HG03520 (cell line): ENCODE data around the gene TEPSIN.

Source experiments
- ATAC-seq: cut with Tn5 transposase; IDR thresholded peaks from one replicate; pipeline ENCODE4 v1.9.1; 2021; ENCODE audit warnings: mild to moderate bottlenecking, moderate library complexity; ENCODE audit not compliant: unreplicated experiment

The TEPSIN gene

DNA sequence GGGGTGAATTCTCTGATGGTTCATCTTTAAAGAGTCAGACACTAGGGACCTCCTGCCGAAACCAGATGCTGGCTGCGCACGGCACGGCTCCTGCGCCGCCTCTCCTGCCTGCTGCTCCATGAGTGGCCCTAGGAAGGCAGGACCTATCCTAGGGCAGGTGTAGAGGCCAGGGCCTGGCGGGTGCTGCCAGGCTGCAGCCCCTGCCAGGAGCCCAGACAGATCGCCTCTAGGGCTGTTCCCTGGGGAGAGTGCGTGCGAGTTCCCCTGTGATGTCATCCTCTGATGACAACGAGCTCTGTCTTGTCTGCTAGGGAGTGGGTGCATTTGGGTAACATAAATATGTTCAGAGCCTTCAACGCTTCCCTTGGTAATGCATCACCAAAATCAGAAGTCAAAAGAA, 32.4 kb upstream of the TEPSIN start:
- no peak for ATAC-seq

DNA sequence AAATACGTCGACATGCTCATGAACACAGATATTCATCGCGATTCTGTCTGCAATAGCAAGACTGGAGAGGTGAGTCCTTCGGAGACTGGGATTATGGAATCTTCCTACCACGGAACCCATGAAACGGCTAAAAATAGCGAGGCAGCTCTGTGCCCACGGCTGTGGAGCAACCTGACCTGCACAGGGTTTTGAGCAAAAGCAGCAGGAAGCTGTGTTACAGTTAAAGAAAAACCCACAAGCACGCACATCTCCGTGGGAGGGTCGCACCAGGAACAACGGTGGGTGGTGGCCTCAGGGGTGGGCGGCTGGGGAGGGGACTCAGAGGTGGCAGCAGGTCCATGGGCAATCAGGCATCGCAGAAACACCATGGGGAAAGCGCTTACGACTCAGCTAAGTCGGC, 31.4 kb upstream of the TEPSIN start:
- no peak for ATAC-seq

DNA sequence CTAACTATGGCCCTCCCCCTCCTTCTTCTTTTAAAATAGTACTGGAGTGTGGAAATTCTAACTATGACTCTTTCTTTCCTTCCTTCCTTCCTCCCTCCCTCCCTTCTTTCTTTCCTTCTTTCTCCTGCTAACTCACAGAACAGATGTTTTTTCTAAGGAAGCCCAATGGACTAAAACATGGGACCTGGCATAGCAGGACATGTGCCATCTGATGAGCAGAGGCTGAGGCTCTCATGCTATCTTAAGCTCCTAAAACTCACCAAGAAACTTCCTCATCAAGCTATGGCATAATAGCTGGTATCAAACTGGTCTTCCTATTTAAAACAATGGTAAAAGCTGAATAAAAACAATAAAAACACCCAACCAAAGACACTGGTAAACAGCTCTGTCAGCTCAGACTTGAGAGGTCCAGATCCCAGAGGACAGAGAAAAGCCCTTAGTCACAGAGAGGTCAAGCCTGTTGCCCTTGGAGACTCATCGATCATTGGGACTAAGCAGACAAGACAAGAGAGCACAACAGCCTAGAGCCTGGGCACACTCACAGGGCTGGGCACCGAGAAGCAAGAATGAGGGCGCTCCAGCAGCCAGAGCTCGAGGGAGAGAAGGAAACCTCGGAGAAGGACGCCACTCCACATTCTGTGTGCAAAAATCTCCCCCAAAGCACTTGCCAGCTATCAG, 28.7 kb upstream of the TEPSIN start:
- no peak for ATAC-seq

DNA sequence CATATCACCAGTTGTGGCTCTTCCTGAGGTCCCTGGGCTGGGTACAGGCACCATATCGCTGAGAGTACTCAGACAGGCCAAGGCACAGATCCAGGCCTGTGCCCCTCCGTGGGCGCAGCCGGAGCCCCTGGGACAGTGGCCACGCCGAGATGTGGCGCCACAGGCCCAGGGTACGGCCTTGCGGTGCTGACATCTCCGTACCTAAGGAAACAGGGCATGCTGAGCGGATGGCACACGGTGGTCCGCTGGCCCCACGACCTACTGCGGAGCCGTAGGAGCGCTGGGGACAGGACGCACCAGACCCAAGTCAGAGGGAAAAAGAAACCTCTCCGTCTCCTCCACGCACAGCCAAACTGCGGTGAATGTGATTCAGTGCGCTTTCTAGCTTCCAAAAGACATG, 26.7 kb upstream of the TEPSIN start:
- ATAC-seq = no peak

DNA sequence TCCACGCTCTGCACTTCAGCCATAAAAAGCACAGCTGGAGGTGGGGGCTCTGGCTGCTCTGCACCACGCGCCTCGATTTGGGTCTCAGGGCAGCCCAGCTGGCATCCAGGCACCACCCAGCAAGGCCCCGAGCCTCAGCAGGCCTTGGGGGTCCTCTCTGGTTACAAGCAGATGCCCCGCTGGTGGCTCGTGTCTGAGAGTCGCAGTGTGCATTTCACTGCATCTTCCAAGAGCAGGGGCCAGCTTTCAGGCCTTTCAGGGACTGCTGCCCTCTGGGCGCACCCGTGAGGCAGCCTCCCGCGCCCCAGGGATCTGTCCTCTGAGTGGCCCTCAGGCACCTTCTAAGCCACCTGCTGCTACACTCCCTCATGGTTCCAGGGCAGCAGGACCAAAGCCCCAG, 25.8 kb upstream of the TEPSIN start:
- ATAC-seq = no peak

DNA sequence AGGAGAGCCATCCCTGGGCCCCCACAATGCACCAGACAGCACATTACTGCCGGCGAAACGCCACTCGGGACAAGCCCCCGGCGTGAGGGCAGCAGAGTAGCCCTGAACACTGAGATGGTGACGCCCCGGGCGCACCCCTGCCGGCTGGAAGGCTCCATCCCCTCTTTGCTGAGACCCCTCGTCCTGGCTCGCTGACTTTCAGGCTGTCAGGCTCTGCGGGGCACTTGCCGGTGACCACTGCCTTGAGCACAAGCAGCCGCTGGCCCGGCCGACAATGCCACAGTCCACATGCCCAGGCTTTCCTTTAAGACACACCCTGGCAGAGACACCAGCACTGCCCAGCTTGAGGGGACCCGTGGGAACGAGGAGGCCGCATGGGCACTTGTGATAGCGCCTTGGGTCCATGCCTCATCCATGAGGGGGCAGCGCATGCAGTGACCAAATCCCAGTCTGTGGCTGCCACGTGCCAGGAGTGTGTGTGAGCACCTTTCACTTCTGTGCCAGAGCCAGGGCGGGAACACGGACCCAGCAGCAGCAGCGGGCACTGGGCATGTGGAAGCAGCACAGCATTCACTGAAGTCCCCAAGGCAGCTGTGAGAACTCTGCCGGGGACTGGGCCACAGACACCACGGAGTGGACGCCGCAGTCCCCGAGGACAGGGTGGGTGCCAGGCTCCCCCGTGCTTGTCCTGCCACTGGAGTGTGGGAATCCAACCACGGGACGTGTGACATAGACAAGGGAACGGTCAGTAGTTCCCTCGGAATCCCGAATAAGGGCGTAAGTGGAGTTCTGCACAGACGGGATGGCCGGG, 24.7 kb upstream of the TEPSIN start:
- no peak for ATAC-seq

DNA sequence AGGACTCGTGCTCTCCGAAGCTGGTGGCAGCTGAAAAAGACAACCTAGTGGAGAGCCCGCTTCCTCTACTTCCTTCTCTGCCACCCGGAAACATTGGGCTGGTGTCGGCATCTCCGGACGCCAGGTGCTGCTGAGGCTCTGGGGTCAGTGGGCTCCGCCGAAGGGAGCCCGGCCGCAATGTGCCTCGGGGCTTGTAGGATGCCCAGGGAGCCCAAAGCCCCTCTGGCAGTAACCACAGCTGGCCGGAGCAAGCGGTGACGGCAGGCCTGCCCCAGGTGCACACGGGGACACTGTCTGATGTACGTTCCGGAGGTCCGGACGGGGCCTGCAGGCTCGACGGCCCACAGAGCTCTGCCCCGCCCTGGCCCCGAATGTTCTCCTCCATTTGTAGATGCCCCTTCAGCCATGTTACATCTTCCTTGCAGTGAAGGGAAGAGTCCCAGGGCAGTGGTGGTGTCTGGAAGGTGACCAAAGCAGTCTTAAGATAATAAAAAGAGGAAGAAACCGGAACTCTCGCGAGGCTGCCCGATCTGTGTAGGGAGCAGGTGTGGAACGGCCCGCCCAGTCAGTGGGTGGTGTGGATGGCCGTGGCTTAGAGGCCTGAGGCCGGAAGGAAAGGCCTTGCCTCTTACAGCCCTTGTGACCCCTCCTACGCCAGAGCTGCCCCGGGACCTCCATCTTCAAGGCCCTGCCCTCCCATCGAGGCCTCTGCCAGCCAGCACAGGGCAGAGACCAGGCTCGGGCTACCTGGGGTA, 22.9 kb upstream of the TEPSIN start:
- no peak for ATAC-seq

DNA sequence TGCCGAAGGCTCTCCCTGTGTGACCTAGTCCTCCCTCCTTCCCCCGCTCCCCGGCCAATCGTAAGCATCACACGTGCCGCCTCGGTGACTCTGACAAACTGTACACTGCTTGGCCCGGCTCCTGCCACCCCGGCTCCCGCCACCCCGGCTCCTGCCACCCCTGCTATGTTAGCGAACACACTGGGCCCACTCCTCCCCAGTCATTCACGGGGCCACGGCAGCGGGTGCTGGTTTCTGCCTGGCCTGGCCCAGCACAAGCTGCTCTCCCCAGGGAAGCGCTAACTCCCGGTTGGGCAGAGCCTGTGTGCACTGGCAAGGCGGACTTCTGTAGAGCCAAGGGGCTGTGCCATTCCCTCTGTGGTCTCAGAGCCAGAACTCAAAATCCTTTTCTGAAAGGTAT, 22.2 kb upstream of the TEPSIN start:
- no peak for ATAC-seq

DNA sequence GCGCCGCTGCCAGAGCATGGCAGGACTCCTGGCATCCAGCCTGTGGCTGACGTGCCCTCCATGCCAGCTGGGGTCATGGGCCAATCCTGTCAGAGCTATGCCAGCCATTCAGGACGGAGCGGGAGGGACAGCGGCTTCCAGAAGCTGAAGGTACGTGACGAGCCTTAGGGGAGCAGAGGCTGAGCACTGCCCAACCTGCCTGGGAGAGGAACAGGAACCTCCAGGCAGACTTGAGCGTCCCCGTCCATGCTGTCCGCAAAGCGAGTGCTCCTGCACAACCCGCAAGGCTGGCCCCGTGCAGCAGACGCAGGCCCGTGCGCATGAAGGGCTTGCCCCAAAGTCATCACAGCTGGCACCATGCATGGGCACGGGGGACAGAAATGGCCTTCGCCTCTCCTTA, 21.8 kb upstream of the TEPSIN start:
- ATAC-seq = no peak

DNA sequence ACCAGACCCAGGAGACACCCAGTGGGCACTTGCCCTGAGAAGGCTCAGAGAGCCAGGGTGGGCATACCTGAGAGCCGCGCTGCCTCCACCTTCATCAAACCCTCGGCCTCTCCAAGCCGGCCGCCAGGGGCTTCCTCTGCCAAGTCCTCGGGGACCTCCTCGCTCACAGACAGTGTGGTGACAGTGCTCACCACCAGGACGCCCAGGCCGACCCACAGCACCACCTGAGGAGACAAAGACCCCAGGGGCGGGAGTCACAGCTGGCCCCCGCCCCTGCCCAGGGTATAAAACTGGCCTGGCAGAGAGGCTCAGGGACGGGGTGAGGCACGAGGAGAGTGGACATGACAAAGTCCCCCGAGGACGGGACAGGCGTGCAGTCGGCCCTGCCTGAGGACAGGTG, 21.3 kb upstream of the TEPSIN start:
- ATAC-seq = no peak

DNA sequence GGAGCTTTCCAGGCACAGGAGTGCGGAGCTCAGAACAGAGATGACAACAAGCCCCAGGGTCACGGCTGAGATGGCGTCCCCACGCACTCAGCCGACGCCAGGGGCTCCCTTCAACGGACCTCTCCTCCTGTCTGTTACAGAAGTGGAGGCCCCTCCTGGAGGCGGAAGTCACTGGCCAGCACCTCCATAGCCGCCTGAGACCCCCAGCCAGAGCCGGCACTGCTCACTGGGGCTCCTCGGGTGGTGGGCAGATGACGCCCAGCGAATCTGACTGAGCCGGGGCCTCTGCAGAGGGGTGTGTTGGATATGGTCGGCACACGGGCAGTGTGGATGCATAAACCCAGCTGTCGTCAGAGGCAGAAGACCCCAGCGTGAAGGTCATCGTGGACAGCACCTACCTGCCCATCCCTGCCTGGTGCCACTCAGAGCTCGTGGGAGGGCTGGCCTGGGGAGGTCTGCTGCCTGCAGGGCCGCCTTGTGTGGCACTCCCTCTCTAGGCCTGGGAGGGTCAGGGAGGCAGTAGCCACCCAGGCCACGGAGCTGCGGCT, 20.3 kb upstream of the TEPSIN start:
- no peak for ATAC-seq

DNA sequence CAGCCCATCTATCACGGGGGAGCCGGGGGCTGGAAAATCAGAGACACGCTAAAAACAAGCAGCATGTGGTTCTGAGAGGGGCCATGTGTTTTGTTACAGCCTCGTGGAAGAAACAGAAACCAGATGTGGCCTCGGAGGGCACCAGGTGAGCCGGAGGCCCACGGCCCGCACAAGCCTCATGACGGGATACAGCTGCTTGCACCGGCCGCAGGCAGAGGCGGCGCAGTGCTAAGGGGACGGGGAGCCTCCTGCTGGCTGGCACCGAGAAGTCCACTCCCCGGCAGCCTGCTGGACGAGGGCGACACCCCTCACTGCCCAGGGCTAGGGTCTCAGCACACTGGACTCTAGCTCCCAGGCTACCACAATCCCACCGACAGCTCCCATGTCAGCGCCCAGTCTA, 19.4 kb upstream of the TEPSIN start:
- no peak for ATAC-seq

DNA sequence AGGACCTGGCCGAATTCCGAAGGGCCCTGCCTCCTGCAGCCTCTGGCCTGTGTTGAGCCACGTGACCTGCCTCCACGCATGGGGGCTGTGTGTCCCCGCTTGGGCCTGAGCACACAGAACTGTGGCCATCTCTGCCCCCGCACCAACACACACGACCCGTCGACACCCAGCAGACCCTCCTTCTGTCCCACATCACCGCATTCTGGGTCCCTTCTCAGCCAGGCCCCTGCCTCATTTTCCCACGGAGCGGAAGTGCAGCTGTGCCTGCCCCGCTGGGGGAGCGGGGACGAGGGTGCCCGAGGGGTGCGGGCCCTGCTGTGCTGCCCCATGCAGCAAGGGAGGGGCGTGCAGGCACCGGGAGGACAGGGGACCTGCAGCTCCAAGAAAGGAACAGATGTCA, 18.7 kb upstream of the TEPSIN start:
- ATAC-seq = no peak

DNA sequence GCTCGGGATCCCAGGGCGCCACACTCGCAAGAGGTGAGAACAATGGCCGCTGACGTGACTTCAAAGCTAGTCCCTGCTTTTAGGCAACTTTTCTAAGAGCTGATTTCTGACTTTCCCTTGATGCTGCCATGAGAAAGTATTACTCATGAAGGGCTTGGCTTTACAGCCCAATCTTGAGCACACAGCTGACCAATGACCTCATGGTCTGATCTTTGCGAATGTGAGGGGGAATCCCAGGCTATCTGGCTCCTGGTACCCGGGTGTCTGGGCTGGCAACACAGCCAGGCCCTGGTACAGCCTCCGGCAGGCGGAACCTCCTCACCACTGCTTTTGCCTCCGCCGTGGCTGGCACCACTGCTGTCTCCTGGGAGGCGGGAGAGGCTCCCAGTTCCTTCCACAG, 17.8 kb upstream of the TEPSIN start:
- no peak for ATAC-seq

DNA sequence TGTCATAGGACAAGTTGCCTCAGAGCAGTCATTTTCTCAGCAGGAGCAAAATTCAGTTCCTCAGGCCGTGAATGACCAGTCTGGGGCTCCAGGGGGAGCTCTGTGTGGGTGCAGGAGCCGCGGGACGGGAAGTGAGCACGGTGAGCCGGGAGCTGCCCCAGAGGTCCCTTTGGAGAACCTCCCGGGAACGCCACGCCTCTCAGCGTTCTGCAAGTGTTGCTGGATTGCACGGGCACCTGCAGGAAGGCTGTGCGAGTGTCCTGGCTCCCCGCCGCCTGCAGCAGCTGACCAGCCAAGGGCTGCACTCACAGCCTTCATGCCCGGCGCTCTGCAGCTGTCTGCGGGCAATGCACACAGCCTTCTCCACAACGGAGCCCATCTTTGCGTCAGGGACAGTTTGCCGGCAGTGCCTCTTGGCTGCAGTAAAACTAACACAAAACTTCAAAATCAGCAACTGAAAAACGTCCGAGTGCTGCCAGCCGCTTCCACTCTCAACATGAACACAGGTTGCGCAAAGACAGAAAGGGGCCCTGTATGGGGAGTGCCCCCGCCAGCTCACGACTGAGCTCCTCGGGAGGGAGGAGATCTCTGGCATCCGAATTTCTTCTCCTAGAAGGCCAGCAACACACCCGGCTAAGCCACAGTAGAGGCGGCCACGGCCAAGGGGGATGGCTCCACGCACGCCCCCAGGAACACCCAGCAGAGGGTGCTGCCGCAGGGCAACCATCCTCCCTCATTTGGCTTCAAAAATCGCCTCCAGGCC, 16.3 kb upstream of the TEPSIN start:
- ATAC-seq = no peak

DNA sequence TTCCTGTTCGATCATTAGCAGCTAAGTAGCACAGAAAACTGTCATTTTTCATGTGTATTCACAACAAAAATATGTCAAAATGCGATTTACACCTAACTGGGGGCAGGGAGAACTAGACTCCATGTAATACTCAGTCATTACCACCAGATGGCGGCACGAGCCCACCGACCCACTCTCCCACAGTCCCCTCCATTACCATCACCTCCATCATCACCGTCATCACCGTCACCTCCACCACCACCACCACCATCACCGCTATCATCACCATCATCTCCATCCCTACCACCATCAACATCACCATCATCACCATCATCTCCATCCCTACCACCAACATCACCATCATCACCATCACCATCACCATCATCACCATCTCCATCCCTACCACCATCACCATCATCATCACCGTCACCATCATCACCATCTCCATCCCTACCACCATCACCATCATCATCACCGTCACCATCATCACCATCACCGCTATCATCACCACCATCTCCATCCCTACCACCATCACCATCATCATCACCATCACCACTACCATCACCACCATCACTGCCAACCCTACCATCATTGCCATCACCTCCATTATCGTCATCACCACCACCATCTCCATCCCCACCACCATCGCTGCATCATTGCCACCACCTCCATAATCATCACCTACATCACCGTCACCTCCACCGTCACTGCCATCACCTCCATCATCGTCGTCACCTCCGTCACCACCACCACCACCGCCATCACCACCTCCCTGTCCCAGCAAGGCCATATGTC, 14.7 kb upstream of the TEPSIN start:
- ATAC-seq = no peak

DNA sequence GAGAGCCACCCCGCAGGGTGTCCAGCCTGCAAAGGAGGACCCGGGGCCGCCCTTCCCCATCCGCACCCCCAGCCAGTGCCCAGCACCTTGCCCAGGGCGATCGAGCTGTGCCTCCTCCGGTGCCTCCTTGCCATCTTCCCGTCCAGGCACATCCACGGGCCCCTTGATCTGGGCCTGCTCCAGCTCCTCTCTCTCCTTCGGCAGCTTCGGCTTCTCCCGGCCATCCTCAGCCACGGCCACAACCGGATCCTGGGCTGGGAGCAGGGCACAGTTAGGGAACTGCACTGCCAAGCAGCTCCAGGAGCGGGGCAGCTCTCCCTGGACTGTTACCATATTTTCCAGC, 14.1 kb upstream of the TEPSIN start:
- ATAC-seq = no peak

DNA sequence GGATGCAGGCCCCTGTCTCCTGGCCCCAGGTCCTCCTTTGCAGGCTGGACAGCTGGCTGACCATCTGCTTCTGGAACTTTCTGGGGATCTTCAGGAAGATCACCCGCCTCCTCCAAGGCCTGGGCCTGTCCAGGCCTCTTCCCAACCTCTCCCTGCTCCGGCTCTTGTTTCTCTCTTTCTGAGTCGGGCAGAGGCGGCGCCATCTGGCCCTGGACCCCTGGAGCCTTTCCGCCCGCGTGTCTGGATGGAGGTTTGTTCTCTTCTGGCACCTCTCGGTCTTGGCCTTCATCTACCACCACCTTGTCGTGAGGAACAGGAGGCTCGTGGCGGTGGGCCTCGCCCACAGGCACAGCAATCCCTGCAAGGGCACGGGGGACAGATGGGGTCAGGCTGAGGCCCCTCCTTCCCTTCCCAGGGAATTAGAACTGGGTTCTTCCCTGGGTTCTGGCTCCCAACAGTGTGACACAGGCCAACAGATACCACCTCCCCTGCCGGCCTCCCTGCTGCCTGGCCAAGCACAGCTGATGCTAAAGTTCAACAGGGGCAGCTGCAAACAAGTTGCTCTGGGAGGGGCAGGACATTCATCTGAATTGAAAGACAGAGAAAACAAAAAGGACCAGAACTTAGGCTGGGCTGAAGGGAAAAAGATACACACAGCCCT, 13.6 kb upstream of the TEPSIN start:
- no peak for ATAC-seq

DNA sequence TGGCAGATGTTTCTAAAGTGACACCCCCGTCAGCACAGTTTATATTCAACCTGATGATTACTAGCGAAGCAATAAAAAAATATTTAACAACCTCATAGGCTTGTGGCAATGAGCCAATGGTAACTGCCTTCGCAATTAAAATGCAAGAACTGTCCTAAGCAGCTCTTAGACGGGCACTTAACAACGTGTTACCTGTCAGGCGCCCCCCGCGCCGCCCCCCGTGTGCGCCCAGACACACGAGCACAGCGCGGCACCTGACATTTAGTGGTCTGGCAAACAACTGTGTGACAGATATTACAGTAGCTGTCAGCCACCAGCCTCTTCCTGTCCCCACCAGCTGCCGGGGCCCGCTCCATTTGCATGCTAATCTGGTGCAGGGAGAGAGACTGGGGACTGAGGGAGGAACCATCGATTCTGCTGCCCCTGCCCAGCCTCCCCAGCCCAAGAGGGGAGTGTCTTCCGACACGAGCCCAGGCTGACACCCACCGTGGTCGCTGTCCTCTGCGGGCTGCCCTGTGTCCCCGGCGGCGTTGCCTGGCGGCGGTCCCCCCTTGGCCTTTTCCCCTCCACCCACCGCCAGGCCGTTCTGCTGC, 12.9 kb upstream of the TEPSIN start:
- ATAC-seq = no peak
